ENCODE results near the gene EVL.

GRCh38 chr14:100108840-100109593 lies 43.8 kb downstream of the EVL start:
- TF ChIP-seq POLR2AphosphoS5 (IDR thresholded peaks at IDR 0.05; ENCODE audit: low read depth) (no peak), CTCF (IDR thresholded peaks at IDR 0.05; ENCODE audit: insufficient read depth, low read length) (no peak), GABPA (IDR thresholded peaks at IDR 0.05; ENCODE audit: low read depth) (no peak)

Data from HL-60 (cell line).